WTC11 (cell line): ENCODE results near the gene LIN9. TPM values are rescaled to one million over a fixed set of nuclear protein-coding genes. Genes with fewer than 3 reads are reported as not detected.

Experiments
- ATAC-seq: fragments of 200-7000 bp; cut with Tn5 transposase; 2 replicates; pipeline ENCODE4 v1.10.0; 2021; ENCODE audit warnings: mild to moderate bottlenecking, moderate library complexity
- CTCF ChIA-PET: fragments of 300-600 bp; sonication (Branson Sonifier 250); formaldehyde crosslinking; loops from one replicate; lab custom pipeline; 2021; ENCODE audit warnings: antibody characterized with exemption; lab: Charles Lee
- POLR2A ChIA-PET: fragments of 350-600 bp; sonication (Branson Sonifier 250); formaldehyde crosslinking; loops from one replicate; lab custom pipeline; 2021; ENCODE audit warnings: antibody characterized with exemption; lab: Charles Lee
- DNase-seq: peaks from one replicate; pipeline ENCODE4 v3.0.0; 2021; ENCODE audit warnings: low spot score
- H3K27ac Mint-ChIP-seq: 2 replicates; pipeline ENCODE4 v1.8.0; 2021; ENCODE audit warnings: mixed read lengths
- H3K27me3 Mint-ChIP-seq: 2 replicates; pipeline ENCODE4 v1.8.0; 2021; ENCODE audit warnings: low read depth, mild to moderate bottlenecking, moderate library complexity, mixed read lengths
- H3K36me3 Mint-ChIP-seq: 2 replicates; pipeline ENCODE4 v1.8.0; 2021; ENCODE audit warnings: mixed read lengths
- H3K4me1 Mint-ChIP-seq: 2 replicates; pipeline ENCODE4 v1.8.0; 2022; ENCODE audit warnings: mixed read lengths
- H3K4me3 Mint-ChIP-seq: 2 replicates; pipeline ENCODE4 v1.8.0; 2021; ENCODE audit warnings: mild to moderate bottlenecking, moderate library complexity, mixed read lengths
- H3K9me3 Mint-ChIP-seq: 2 replicates; pipeline ENCODE4 v1.8.0; 2021; ENCODE audit warnings: mixed read lengths
- ARID4B ChIP-seq: sonication (generic); formaldehyde crosslinking; IDR thresholded peaks from 2 replicates; pipeline ENCODE4 v1.8.0; 2023; ENCODE audit warnings: missing genetic modification reagents, mild to moderate bottlenecking, borderline replicate concordance
- ATF3 ChIP-seq: sonication (generic); formaldehyde crosslinking; conservative IDR thresholded peaks from 2 replicates; pipeline ENCODE4 v1.8.1; 2022; ENCODE audit warnings: mild to moderate bottlenecking, missing genetic modification reagents
- CDX4 ChIP-seq: fragments of 250-450 bp; sonication (Bioruptor Pico); IDR thresholded peaks from 2 replicates; pipeline ENCODE4 v1.9.0; 2021; ENCODE audit warnings: moderate library complexity, mild to moderate bottlenecking, inconsistent platforms, borderline replicate concordance
- E2F4 ChIP-seq: sonication (generic); formaldehyde crosslinking; IDR thresholded peaks from 2 replicates; pipeline ENCODE4 v1.8.1; 2022; ENCODE audit warnings: low read depth, mild to moderate bottlenecking, moderate library complexity, missing genetic modification reagents, borderline replicate concordance
- E2F5 ChIP-seq: sonication (generic); formaldehyde crosslinking; IDR thresholded peaks from 2 replicates; pipeline ENCODE4 v1.8.1; 2022; ENCODE audit warnings: mild to moderate bottlenecking, moderate library complexity, missing genetic modification reagents
- EMX1 ChIP-seq: fragments of 250-450 bp; sonication (Bioruptor Pico); IDR thresholded peaks from 2 replicates; pipeline ENCODE4 v1.8.0; 2021; ENCODE audit warnings: mild to moderate bottlenecking
- FOXP1 ChIP-seq: sonication (generic); formaldehyde crosslinking; IDR thresholded peaks from 2 replicates; pipeline ENCODE4 v1.8.0; 2022; ENCODE audit warnings: missing genetic modification reagents, mild to moderate bottlenecking, moderate library complexity, borderline replicate concordance
- GRHL2 ChIP-seq: fragments of 250-450 bp; sonication (Bioruptor Pico); IDR thresholded peaks from 2 replicates; pipeline ENCODE4 v1.8.0; 2022; ENCODE audit warnings: mild to moderate bottlenecking, moderate library complexity; ENCODE audit not compliant: insufficient replicate concordance, severe bottlenecking
- GTF2I ChIP-seq: fragments of 250-450 bp; sonication (Bioruptor Pico); conservative IDR thresholded peaks from 2 replicates; pipeline ENCODE4 v1.4.0; 2021; ENCODE audit warnings: mild to moderate bottlenecking
- IRF2 ChIP-seq: sonication (generic); formaldehyde crosslinking; IDR thresholded peaks from 2 replicates; pipeline ENCODE4 v1.8.0; 2022; ENCODE audit warnings: low read depth, missing genetic modification reagents, borderline replicate concordance
- JUN ChIP-seq: sonication (generic); formaldehyde crosslinking; IDR thresholded peaks from 2 replicates; pipeline ENCODE4 v1.8.0; 2023; ENCODE audit warnings: mild to moderate bottlenecking, missing genetic modification reagents
- MLX ChIP-seq: sonication (generic); formaldehyde crosslinking; IDR thresholded peaks from 2 replicates; pipeline ENCODE4 v1.8.1; 2023; ENCODE audit warnings: mild to moderate bottlenecking, missing genetic modification reagents, moderate library complexity
- MXD4 ChIP-seq: fragments of 250-450 bp; sonication (Bioruptor Pico); IDR thresholded peaks from 2 replicates; pipeline ENCODE4 v1.8.0; 2021; ENCODE audit warnings: mild to moderate bottlenecking, moderate library complexity, borderline replicate concordance
- MYBL2 ChIP-seq: sonication (generic); formaldehyde crosslinking; IDR thresholded peaks from 2 replicates; pipeline ENCODE4 v1.8.1; 2023; ENCODE audit warnings: mild to moderate bottlenecking, moderate library complexity, missing genetic modification reagents
- NFATC4 ChIP-seq: fragments of 250-450 bp; sonication (Bioruptor Pico); IDR thresholded peaks from 2 replicates; pipeline ENCODE4 v1.9.0; 2021; ENCODE audit warnings: mild to moderate bottlenecking
- NR3C1 ChIP-seq: sonication (generic); formaldehyde crosslinking; conservative IDR thresholded peaks from 2 replicates; pipeline ENCODE4 v1.8.1; 2023; ENCODE audit warnings: low read depth, mild to moderate bottlenecking, missing genetic modification reagents
- SMAD3 ChIP-seq: sonication (generic); formaldehyde crosslinking; IDR thresholded peaks from 2 replicates; pipeline ENCODE4 v1.8.0; 2022; ENCODE audit warnings: missing genetic modification reagents, mild to moderate bottlenecking, borderline replicate concordance
- SP1 ChIP-seq: sonication (generic); formaldehyde crosslinking; conservative IDR thresholded peaks from 2 replicates; pipeline ENCODE4 v1.8.1; 2022; ENCODE audit warnings: missing genetic modification reagents
- TCF7 ChIP-seq: sonication (generic); formaldehyde crosslinking; IDR thresholded peaks from 2 replicates; pipeline ENCODE4 v1.8.0; 2022; ENCODE audit warnings: mild to moderate bottlenecking, low read depth, missing genetic modification reagents, moderate library complexity
- TEAD4 ChIP-seq: sonication (generic); formaldehyde crosslinking; IDR thresholded peaks from 2 replicates; pipeline ENCODE4 v1.8.0; 2022; ENCODE audit warnings: mild to moderate bottlenecking, missing genetic modification reagents
- ZMAT4 ChIP-seq: fragments of 250-450 bp; sonication (Bioruptor Pico); IDR thresholded peaks from 2 replicates; pipeline ENCODE4 v1.9.0; 2021; ENCODE audit warnings: mild to moderate bottlenecking
- ZNF219 ChIP-seq: sonication (generic); formaldehyde crosslinking; IDR thresholded peaks from 2 replicates; pipeline ENCODE4 v1.8.0; 2023; ENCODE audit warnings: missing genetic modification reagents, mild to moderate bottlenecking, borderline replicate concordance
- ZNF263 ChIP-seq: sonication (generic); formaldehyde crosslinking; IDR thresholded peaks from 2 replicates; pipeline ENCODE4 v1.8.1; 2022; ENCODE audit warnings: low read depth, mild to moderate bottlenecking, moderate library complexity, missing genetic modification reagents
- ZNF423 ChIP-seq: fragments of 250-450 bp; sonication (Bioruptor Pico); IDR thresholded peaks from 2 replicates; pipeline ENCODE4 v2.1.2; 2022; ENCODE audit warnings: mild to moderate bottlenecking, moderate library complexity
- ZNF671 ChIP-seq: fragments of 250-450 bp; sonication (Bioruptor Pico); IDR thresholded peaks from 2 replicates; pipeline ENCODE4 v1.8.0; 2021; ENCODE audit warnings: mild to moderate bottlenecking
- total RNA-seq: library from RNA; stranded (reverse); gene quantifications from 3 replicates; pipeline ENCODE4 v1.2.3, GENCODE V29; 2021

LIN9 gene
- total RNA-seq, 1 experiment from 2014 or later = 15.7 TPM

- no peak for DNase-seq
- Mint-ChIP-seq H3K27me3 (no peaks in the 10 kb centered on the region), H3K9me3 (no peaks in the 10 kb centered on the region), H3K36me3 (peaks cover 26% of the 10 kb centered on the region), H3K27ac (no peak overlapping the region), H3K4me3 (no peak overlapping the region), H3K4me1 (no peaks in the 10 kb centered on the region)
- POLR2A ChIA-PET = interaction anchor here (0.6 kb wide), 1 partner anchor 92 kb away, joined by 3 read pairs; no protein-coding TSS in a partner anchor
- no peak for TF ChIP-seq MYBL2 (CRISPR knock-in tag)
- TF ChIP-seq SP1 (CRISPR knock-in tag) = no peak
- no peak for TF ChIP-seq TCF7 (CRISPR knock-in tag)
- TF ChIP-seq IRF2 = no peak
- no peak for TF ChIP-seq ZNF263 (CRISPR knock-in tag)
- TF ChIP-seq NFATC4 (CRISPR knock-in tag) = no peak
- CTCF ChIA-PET = interaction anchor here (0.6 to 1.6 kb wide), 2 partner anchors 13 to 82 kb away, joined by 5 read pairs; no protein-coding TSS in a partner anchor
- no peak for ATAC-seq
Measured at GRCh38 chr1:226279498-226279897, 29.5 kb downstream of the LIN9 start.

- DNase-seq = no peak
- H3K9me3 Mint-ChIP-seq = no peaks in the 10 kb centered on the region
- no peaks in the 10 kb centered on the region for H3K4me1 Mint-ChIP-seq
- no peaks in the 10 kb centered on the region for H3K27me3 Mint-ChIP-seq
- TF ChIP-seq ARID4B (CRISPR knock-in tag) (no peak), GTF2I (CRISPR knock-in tag) (no peak), E2F5 (CRISPR knock-in tag) (no peak), MXD4 (CRISPR knock-in tag) (no peak), ZNF423 (CRISPR knock-in tag) (no peak), E2F4 (CRISPR knock-in tag) (no peak), NR3C1 (no peak)
- TF ChIP-seq, all 79 proteins: peak for 0
- ChIA-PET POLR2A (no interaction called here), CTCF (interaction anchor here (1.3 kb wide), 1 partner anchor 81 kb away, joined by 3 read pairs; no protein-coding TSS in a partner anchor)
- Mint-ChIP-seq H3K4me3 (no peak overlapping the region), H3K36me3 (peaks cover 23% of the 10 kb centered on the region), H3K27ac (no peak overlapping the region)
- no peak for ATAC-seq
Measured at GRCh38 chr1:226277897-226278296, 31.1 kb downstream of the LIN9 start.

GRCh38 chr1:226276987-226277386 lies 32.0 kb downstream of the LIN9 start:
- H3K9me3 Mint-ChIP-seq = no peaks in the 10 kb centered on the region
- TF ChIP-seq TEAD4 (CRISPR knock-in tag) (no peak), SMAD3 (CRISPR knock-in tag) (no peak), ZNF671 (CRISPR knock-in tag) (no peak), ATF3 (CRISPR knock-in tag) (no peak), JUN (CRISPR knock-in tag) (no peak), FOXP1 (CRISPR knock-in tag) (no peak), GRHL2 (CRISPR knock-in tag) (no peak), ZNF219 (CRISPR knock-in tag) (no peak), CDX4 (CRISPR knock-in tag) (no peak), ZMAT4 (CRISPR knock-in tag) (no peak), MLX (CRISPR knock-in tag) (no peak), EMX1 (no peak)
- TF ChIP-seq, all 79 proteins: peak for 0
- ChIA-PET POLR2A (interaction anchor here (0.7 kb wide), 1 partner anchor 305 kb away, joined by 3 read pairs; no protein-coding TSS in a partner anchor), CTCF (interaction anchor here (1.3 kb wide), 1 partner anchor 80 kb away, joined by 3 read pairs; no protein-coding TSS in a partner anchor)
- Mint-ChIP-seq H3K27ac (no peak overlapping the region), H3K27me3 (no peaks in the 10 kb centered on the region), H3K36me3 (peaks cover 18% of the 10 kb centered on the region), H3K4me3 (no peak overlapping the region), H3K4me1 (no peaks in the 10 kb centered on the region)
- no peak for ATAC-seq
- no peak for DNase-seq
